ENCODE measurements around the gene HSPH1.

The HSPH1 gene

DNA sequence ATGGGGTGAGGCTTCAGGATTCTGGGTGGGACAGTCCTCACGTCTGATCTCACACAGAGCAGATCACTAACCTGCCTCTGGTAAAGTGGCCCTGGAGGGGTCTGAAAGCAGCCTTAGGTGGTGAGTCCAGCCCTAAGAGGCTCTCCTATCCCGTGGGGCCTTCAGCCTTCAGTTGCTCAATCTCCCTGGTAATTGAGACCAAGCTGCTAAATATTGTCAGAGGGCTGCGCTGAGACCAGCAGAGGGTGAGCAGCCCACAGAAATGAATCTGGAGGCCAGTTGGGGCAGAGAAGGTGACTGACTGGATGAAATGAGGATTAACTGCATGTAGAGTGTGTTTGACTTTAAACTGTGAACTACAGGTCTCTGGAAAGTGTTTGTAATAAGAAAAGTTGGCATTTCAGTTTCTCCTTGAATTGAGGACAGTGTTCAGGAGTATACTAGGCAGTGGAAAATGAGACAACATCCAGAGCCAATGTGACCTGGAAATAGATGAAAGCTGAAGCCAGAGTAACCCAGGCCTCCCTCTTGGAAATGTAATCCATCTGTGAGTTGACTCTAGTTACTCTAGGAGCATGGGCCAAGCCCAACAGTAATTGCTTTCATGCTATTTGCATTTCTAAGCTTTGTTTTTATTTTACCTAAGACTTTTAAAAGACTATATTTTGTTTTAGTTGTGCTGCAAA, 14.3 kb upstream of the HSPH1 start:
- no peak for FAIRE-seq

DNA sequence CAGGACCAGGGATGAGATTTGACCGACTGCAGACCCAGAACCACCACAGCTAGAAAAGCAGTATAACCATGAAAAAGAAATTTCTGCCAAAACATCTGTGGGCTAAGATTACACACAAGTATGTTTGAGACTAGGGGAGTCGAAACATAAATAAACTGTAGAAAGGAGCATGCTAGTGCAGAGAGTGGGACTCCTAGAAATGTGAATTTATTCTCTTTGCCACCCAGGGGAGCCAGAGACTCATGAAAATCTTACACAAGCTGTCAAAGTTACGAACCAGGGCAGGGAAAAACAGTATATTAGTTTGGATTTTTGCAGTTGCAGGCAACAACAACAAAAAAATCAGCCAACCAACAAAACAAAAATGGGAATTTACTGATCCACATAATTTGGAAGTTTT, 12.3 kb upstream of the HSPH1 start:
- FAIRE-seq: no peak

GRCh38 chr13:31172535-31172934, 10.8 kb upstream of the HSPH1 start:
- no peak for FAIRE-seq

DNA sequence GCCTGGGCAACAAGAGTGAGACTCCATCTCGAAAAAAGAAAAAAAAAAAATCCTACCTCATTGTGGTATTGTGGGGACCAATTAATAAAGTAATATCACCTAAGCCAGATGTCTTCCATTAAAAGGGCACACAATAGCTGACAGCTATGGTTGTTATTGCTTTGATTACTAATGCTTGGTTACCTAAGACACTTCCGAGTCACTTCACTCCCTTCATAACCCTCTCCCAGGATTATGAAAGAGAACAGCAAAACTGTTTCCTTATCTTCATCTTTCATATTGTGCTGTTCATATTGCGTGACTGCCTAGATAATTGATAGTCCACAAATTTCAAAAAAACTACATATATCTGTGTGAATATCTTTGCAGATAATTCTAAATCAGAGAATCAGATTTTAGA, 10.3 kb upstream of the HSPH1 start:
- FAIRE-seq: no peak

DNA sequence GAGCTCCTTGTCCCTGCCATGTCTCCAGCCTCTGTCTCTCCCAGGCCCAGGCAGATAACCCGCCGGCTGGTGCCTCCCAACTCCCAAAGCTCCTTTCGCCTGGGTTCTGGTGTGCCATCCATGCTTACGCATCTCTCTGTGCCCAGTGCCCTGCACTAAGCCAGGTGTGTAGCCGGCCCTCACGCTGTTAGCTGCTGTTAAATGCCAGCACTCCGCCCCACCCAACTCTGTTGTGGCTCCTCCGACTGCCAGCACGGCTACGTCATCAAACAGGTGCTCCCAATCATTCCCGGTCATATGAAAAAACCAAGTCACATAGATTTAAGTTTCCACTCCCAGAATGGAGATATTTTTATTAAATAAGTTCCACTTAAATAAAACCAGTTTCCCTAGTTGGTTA, 7.0 kb upstream of the HSPH1 start:
- no peak for FAIRE-seq

DNA sequence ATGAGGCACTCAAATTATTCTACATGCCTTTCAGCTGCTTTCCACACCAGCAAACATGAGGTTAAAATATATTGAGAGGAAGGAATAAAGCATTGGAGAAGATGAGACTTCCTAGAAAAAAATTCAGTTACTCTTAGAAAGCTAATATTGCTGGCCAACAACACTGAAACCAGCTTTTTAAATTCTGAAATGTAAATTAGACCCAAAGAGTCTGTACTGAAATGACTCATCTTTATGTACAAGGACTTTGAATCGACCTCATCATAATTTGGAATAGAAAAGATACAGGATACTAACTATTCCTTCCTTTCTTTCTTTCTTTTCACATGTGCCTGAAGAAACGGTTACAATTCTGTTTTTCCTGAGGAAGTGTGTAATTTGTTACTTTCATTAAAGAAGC, 6.5 kb upstream of the HSPH1 start:
- no peak for FAIRE-seq

DNA sequence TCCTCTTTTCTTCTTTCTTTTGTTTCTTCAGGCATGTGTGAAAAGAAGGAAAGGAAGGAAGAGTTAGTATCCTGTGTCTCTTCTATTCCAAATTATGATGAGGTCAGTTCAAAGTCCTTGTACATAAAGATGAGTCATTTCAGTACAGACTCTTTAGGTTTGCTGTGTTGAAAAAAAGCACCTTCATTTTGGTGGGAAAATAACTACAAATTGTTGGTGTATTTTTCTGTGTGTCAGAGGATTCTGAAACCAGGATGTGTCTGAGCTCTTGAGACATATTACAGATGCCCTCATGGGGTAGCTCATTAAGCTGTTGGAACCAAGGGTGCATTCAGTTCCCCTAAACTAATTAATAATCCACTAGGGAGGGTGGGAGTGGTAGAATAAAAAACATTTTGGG, 5.8 kb upstream of the HSPH1 start:
- no peak for FAIRE-seq

DNA sequence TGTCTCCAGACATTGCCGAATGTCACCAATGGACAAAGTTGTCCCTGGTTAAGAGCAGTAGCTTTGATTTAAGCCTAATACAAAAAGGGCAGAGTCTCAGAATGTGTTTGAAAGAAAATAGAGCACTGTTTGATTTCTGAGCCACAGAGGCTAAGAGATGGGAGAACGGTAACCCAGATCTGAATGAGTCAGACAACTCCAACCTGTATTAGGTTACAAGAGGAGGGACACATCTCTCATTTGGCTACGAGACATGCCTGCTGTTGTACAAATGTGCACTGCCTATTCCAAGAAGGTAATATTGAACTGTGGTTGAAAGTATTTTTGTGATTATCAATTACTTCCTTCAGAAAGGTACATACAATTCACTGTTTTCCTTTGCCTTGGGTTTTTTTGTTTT, 4.9 kb upstream of the HSPH1 start:
- FAIRE-seq: no peak

GRCh38 chr13:31162151-31163008, 676 bp upstream of the HSPH1 start:
- peak; percentile 84 for FAIRE-seq

- FAIRE-seq: no peak
Observed at GRCh38 chr13:31160857-31161556, 697 bp downstream of the HSPH1 start.

DNA sequence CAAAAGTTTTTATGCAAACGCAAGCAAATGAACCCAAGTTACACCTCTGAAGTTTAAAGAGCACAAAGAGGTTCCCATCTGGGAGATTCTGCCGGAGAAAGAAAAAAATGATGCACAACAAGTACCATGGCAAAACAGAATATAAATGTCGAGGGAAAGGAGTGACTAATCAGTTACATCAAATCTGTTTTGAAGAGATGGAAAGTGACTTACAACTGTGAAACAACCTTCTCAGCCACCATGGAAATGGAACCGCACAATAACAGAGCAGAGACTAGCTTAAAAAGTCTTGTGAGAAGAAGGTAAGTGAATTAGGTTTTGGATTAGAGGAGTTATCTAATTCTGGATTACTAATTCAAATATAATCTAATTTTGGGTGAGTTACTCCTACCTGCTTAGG, 2.4 kb downstream of the HSPH1 start:
- FAIRE-seq: peak; percentile 60

GRCh38 chr13:31154939-31155338, 6.8 kb downstream of the HSPH1 start:
- FAIRE-seq: peak; percentile 79

- FAIRE-seq: peak; percentile 13
Observed at GRCh38 chr13:31151837-31152236, 9.9 kb downstream of the HSPH1 start.

GRCh38 chr13:31150315-31150985, 11.3 kb downstream of the HSPH1 start:
- FAIRE-seq: no peak

- no peak for FAIRE-seq
Observed at GRCh38 chr13:31149604-31150003, 12.1 kb downstream of the HSPH1 start.

DNA sequence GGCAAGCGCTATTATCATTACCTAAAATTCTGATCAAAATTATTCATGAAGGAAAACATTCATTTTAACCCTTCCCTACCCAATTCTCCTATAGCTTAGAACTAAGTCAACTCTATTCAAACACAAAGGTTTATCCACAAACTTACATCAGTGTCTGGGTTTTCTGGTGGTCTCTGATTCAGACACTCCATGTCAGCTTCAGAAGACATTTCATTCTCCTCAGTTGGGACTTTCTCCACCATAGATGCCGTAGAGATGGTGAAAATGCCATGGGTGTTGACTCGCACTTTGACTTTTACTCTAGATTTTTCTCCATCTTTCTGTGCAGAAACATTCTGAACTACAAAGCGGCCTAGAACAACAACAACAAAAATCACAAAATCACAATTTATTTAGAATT, 16.3 kb downstream of the HSPH1 start:
- FAIRE-seq: peak; percentile 17

DNA sequence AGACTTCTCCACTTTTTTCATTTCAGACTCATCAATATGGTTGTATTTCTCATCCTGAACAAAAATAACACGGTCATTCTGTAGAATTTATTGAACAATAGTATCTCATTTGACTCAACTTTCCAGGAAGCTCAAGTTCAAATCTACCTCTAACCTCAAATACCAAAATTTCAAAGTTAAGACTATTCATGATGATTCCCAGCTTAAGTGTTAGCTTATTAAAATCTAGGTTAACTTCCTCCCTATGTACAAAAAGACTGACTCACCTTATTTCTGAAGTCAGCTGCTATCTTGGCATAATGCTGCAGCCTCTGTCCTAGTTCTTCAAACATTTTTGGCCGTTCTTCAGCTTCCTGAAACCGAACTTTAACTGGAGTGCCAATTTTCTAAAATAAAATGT, 23.2 kb downstream of the HSPH1 start:
- FAIRE-seq: no peak

- FAIRE-seq: no peak
Observed at GRCh38 chr13:31136724-31137123, 25.0 kb downstream of the HSPH1 start.

DNA sequence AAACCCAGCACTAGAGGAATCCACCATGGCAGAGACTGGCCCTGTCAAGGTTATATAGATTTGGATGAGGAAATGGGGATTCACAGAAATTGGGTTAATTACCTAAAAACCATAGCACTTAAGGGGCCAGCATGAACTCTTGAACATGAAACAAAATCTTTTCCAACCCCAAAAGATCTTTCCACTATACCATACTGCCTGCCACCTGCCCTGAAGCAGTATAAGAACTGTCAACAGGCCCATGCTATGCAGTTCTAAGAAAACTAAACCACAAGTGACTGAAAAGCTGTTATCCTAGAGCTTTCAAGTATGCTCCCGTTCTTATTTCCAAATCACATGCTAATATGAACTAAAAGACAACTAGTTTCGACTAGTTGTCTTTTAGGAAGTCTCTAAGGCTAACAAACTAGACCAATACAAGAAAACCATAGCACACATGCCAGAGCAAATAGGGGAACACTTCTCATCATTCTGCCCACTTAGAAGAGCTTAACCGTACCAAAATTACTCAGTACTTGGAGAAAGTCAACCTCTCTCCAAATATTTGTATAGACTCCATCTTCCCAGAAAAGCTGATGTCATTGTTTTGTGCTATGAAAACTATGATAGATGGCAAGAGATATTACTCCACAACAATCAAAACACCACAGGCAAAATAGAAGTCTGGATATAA, 27.5 kb downstream of the HSPH1 start:
- FAIRE-seq: no peak

GRCh38 chr13:31133621-31134020, 28.1 kb downstream of the HSPH1 start:
- no peak for FAIRE-seq

GRCh38 chr13:31131470-31131961, 30.2 kb downstream of the HSPH1 start:
- no peak for FAIRE-seq

DNA sequence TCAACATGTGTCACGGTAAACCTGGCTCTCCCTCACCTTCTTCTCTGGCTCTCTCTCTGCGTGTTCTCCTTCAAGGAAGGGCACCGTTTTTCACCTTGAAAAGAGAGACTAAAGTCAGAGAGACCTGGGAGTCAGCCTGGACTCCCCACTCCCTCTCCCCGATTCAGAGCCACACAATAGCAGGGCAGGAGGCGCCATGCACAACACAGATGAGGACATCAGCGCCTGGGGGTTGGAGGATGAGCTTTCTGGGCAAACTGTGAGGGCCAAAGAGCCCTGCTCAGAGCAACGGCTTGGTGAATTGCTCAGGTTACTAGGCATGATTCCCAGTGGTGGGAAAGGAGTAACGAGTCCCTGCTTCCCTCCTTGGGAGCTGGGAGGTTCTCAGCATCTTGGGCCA, 32.3 kb downstream of the HSPH1 start:
- no peak for FAIRE-seq

GRCh38 chr13:31124204-31124603, 37.5 kb downstream of the HSPH1 start:
- no peak for FAIRE-seq
